Left kidney (tissue), 2 donors: ENCODE results near the gene ADCYAP1R1. TPM values are rescaled to one million over a fixed set of nuclear protein-coding genes. Genes with fewer than 3 reads are reported as not detected.
"Not testable (repeated sequence)": the region's sequence is repeated elsewhere in the genome, so short reads cannot be mapped to it uniquely, and the experiment has no call there.

ENCODE experiments used
- DNase-seq: peaks from one replicate; pipeline ENCODE4 v3.0.0-alpha.2; 2013
- polyA plus RNA-seq: library from polyadenylated mRNA; unstranded; fragments of 120-200 nt; gene quantifications from one replicate; pipeline ENCODE4 v1.2.1, GENCODE V29; 2013; ENCODE audit not compliant: insufficient read length

Gene ADCYAP1R1
- polyA plus RNA-seq, 1 donor, result 0.75 TPM

- peak; percentile 84 for DNase-seq
Measured at GRCh38 chr7:31134246-31135188, 82.4 kb downstream of the ADCYAP1R1 start.

- DNase-seq, result no peak
Measured at GRCh38 chr7:31137234-31137633, 85.1 kb downstream of the ADCYAP1R1 start.

DNA sequence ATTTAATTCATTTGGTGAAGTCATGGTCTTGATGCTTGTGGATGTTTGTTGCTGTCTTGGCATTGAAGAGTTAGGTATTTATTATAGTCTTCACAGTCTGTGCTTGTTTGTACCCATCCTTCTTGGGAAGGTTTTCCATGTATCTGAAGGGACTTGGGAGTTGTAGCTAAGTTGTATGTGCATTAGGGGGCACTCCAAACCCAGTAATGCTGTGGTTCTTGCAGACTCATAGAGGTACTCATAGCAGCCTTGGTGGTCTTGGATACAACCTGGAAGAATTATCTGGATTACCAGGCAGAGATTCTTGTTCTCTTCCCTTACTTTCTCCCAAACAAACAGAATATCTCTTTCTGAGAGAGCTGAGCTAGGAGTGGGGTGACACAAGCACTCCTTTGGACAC lies 93.2 kb downstream of the ADCYAP1R1 start:
- DNase-seq, result no peak

GRCh38 chr7:31146030-31146429 lies 93.9 kb downstream of the ADCYAP1R1 start:
- DNase-seq, result no peak

GRCh38 chr7:31146538-31146937 lies 94.4 kb downstream of the ADCYAP1R1 start:
- DNase-seq, result no peak

GRCh38 chr7:31151849-31152248 lies 99.7 kb downstream of the ADCYAP1R1 start:
- DNase-seq, result no peak

DNA sequence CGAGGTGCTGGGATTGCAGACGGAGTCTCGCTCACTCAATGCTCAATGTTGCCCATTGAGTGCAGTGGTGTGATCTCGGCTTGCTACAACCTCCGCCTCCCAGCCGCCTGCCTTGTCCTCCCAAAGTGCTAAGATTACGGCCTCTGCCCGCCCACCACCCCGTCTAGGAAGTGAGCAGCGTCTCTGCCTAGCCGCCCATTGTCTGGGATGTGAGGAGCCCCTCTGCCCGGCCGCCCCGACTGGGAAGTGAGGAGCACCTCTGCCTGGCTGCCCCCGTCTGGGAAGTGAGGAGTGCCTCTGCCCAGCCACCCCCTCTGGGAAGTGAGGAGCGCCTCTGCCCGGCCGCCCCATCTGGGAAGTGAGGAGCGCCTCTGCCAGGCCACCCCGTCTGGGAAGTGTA lies 101.2 kb downstream of the ADCYAP1R1 start:
- not testable (repeated sequence) for DNase-seq

DNA sequence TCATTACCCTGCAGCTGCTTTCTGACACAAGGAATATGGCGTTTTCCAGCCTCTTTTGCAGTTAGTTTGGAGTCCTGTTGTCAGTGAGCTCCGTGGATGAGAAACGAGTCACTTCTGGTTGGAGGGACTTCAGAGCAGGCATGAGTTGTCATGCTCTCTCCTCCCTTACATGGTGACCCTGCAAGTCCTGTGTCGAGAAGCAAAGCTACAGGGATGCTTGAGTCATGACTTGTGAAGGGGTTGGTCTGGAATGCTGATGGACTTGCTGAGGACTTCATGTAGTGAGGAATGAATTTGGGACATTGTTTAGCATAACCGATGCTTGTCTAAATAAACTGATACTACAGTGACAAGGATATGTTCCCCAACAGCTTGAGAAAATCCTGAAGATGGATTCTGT lies 108.8 kb downstream of the ADCYAP1R1 start:
- DNase-seq, result no peak

Other genes starting within 250 kb of the ADCYAP1R1 start
- gene AQP1, start 140.5 kb upstream of the ADCYAP1R1 start, polyA plus RNA-seq, result 184 TPM
- 0.33 TPM for gene GHRHR, start 88.4 kb upstream of the ADCYAP1R1 start, polyA plus RNA-seq